NCI-H2196 treated with DMSO at 0.1 percent for 48 hours (cell line): ENCODE results near the gene NIT1.
A peak's percentile ranks its signal among the peaks of the same experiment; 100 is the strongest.

Experiments used
- DNase-seq: peaks from one replicate; lab custom pipeline; 2025; ENCODE audit not compliant: unreplicated experiment; lab: John Stamatoyannopoulos, UW

NIT1 gene

GRCh38 chr1:161083748-161084596, 33.9 kb upstream of the NIT1 start:
- DNase-seq: no peak

DNA sequence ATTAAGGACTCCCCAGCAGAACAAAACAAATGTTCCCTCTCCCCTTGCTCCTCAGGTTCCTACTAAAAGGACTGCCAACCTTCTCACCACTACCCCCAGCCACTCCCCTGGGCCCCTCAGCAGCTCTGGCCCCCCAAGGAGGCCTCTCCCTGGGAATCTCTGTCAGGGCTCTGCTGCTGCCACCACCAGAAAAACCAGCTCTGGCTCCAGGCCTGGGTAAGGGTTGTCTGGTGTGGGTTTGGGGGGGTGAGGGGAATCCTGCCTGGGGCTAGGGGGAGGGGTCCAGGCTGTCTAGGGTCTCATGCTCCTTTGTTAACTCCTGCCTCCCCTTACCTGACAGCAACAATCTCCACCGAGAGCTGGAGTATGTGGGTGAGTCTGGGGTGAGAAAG, 33.3 kb upstream of the NIT1 start:
- no peak for DNase-seq

GRCh38 chr1:161085165-161085564, 32.7 kb upstream of the NIT1 start:
- no peak for DNase-seq

GRCh38 chr1:161086457-161086856, 31.4 kb upstream of the NIT1 start:
- DNase-seq: no peak

DNA sequence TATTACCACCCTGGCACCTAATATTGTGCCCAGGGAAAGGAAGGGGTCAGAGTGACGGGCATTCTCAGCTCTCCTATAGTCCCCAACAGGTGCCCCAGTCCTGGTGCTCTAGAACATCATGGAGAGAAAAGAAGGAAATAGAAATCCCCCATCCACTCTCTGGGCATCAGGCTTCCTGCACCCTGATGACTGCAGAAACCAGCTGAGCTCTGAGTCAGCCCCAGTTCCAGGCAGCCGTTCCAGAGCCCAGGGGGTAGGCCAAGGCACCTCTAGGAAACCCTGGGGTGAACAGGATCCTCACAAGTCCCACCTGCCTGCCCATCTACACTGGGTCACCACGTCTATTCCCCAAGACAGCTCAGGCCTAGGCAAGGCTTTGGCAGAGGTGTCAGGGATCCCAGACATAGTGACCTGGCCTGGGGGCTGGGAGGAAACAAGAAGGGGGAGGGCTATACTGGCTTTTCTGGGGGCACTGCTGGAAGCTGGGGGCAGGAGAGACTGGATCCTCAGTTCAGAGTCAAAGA, 29.3 kb upstream of the NIT1 start:
- DNase-seq: no peak

GRCh38 chr1:161089251-161089924, 28.5 kb upstream of the NIT1 start, which contains the start of gene NECTIN4:
NECTIN4 (minus strand) TSS chr1:161089558; CDS start chr1:161089296, 262 bp downstream.
- no peak for DNase-seq

GRCh38 chr1:161089938-161090337, 28.0 kb upstream of the NIT1 start:
- DNase-seq: no peak

DNA sequence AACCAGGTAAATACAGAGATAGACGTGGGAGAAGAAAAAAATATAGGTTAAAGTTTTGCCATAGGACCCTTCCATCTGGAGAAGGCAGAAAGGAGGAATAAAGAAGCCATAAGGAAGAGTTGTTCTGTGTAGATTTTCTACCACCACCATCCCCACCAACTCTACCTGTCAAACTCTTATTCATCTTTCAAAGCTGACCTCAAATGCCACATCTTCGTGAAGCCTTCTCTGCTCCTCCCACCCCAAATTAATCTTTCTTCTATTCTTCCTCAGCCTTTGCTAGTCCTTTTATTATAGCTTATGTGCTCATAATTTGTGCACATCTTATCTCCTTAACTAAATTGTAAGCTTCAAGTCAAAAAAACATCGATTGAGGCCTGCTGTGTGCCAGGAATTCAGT, 27.3 kb upstream of the NIT1 start:
- no peak for DNase-seq

GRCh38 chr1:161091093-161091492, 26.8 kb upstream of the NIT1 start:
- DNase-seq: no peak

GRCh38 chr1:161091796-161092507, 26.0 kb upstream of the NIT1 start:
- DNase-seq: no peak

DNA sequence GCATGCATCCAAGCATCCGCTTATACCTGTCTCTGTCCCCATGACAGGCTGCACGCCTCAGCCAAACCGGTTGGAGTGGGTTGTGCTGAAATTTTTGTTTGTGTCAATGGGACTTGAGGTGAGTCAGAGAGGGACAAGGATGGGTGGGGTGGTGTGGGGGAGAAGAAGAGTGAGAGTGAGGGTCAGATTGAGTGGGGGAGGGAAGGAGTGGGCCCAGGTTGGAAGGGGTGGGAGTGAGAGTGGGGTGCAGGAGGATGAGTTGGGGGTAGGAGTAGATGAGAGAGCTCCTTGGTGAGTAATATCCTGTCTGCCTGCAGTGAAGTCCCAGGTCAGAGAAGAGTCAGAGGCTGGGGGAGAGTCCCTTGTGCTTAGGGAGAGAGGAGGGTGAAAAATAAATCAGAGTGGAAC, 25.3 kb upstream of the NIT1 start:
- DNase-seq: no peak

DNA sequence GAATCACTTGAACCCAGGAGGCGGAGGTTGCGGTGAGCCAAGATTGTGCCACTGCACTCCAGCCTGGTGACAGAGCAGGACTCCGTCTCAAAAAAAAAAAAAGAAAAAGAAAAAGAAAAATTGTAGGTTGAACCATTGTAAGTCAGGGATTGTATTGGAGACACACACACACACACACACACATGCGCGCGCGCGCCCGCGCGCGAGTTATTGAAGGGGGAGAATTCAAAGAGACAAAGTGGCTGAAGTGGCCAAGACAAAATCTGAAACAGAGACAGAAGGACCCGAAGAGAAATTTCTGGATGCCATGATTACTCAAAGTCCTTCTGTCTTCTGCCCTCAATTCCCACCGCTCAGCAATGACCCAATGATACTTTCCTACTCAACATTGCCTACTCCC, 23.4 kb upstream of the NIT1 start:
- no peak for DNase-seq

DNA sequence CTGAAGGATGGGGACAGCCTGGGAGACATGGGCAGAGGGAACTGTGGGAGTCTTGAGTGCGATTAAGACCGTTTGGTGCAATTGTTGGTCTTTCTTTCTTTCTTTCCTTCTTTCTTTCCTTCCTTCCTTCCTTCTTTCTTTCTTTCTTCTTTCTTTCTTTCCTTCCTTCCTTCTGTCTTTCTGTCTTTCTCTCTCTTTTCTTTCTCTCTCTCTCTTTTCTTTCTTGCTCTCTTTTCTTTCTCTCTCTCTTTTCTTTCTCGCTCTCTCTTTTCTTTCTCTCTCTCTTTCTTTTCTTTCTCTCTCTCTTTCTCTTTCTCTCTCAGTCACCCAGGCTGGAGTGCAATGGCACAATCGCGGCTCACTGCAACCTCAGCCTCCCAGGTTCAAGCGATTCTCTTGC, 22.7 kb upstream of the NIT1 start:
- DNase-seq: no peak

GRCh38 chr1:161096015-161096414, 21.9 kb upstream of the NIT1 start:
- DNase-seq: no peak

- DNase-seq: no peak
Measured at GRCh38 chr1:161096530-161096929, 21.4 kb upstream of the NIT1 start.

DNA sequence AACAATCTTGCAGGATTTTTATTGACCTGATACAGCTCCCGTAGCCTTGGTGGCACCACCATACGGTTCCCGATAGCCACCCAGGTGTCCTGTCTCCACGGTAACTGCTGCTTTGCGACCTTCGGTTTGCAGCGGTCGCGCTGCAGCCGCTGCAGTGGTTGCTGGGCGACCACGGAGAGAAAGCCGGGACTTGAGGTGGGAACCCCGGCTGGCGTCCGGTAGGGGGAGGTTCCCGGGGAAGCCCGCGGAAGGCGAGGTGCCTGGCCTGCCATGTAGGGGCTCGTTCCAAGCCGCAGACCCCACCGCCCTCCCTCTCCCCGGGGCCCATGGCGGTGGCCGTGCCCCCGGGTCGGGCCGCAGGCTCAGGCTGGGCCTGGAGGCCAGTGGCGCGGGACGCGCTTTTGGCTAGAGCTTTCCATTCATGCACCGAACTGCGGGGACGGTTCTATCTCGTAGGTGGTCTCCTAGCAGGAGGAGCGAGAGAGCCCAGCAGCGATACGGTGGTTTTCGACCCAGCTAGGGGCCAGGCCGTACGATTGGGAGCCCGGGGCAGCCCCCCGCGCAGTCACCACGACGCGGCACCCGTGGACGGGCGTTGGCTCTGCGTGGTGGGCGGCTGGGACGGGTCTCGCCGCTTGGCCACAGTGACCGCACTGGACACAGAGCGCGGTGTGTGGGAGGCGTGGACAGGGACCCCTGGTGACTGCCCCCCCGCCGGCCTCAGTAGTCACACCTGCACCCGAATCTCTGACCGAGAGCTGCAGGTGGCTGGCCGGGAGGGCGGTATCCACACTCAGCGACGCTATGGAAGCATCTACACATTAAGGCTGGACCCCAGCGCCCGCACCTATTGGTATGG, 19.5 kb upstream of the NIT1 start, which contains the start of gene KLHDC9:
Gene KLHDC9, plus strand, starts transcription at position 152 of the 859 bp plus-strand sequence. Its CDS starts 175 bp downstream, at position 327.
- DNase-seq: peak; percentile 81

GRCh38 chr1:161099090-161099802, 18.7 kb upstream of the NIT1 start:
- DNase-seq: no peak

DNA sequence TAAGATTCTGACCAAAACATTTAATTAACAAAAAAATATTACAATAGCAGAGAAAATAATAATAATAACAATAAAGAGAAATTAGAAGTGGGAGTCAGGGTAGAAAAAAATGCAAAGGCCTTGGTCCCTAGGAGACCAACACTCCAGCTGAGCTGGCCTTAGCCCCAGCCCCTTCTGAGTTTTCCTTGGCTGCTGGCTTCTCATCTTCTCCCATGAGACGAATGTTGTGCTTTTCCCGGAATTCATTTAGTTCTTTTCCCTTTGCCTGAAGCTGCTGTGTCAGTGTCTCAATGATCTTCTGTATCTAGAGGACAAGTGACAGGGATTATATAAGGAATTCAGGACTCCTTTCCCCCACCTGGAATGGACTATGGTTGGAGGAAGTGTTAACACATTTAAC, 17.3 kb upstream of the NIT1 start:
- no peak for DNase-seq

- no peak for DNase-seq
Measured at GRCh38 chr1:161106431-161106830, 11.5 kb upstream of the NIT1 start.

DNA sequence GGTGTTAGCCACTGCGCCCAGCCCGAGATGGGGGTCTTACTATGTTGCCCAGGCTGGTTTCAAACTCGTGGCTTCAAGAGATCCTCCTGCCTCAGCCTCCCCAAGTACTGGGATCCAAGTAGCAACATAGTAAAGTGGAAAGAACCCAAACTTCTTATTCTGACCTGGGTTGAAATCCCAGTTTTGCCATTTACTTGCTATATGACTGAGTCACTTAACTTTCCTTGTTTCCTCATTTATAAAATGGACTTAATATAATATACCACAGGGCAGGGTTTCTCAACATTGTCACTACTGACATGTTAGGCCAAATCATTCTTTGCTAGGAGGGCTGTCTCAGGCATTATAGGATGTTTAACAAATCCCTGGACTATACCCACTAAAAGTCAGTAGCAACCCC, 6.8 kb upstream of the NIT1 start:
- DNase-seq: no peak
